CD14-positive monocyte (primary cell): ENCODE measurements around the gene MSLN. TPM values are rescaled to one million over a fixed set of nuclear protein-coding genes. Genes with fewer than 3 reads are reported as not detected.

Source experiments
- DNase-seq, 3 donors: peaks; one replicate each; pipeline ENCODE4 v3.0.0-alpha.2; 2011 to 2022
- H2AFZ ChIP-seq: 2 replicates; pipeline ENCODE4 v1.6.0; 2012; ENCODE audit warnings: mild to moderate bottlenecking, low read depth, low read length, inconsistent platforms; ENCODE audit not compliant: insufficient read depth, poor library complexity, severe bottlenecking
- H3K27ac ChIP-seq, 2 donors: 1 replicate in 1 of 2; 2 replicates in 1 of 2; pipeline ENCODE4 v1.5.1; 2012 to 2013; ENCODE audit warnings: low read length in 2 of 2, control low read depth in 1 of 2, inconsistent platforms in 1 of 2, low read depth in 1 of 2, mild to moderate bottlenecking in 1 of 2
- H3K27me3 ChIP-seq, 2 donors: one replicate each; pipeline versions ENCODE4 v1.6.0 to v1.6.1; 2011 to 2013; ENCODE audit warnings: low read length in 2 of 2; ENCODE audit not compliant: control insufficient read depth in 2 of 2, insufficient read depth in 2 of 2
- H3K36me3 ChIP-seq, 2 donors: replicated peaks in 1 of 2; 1 replicate in 1 of 2; 2 replicates in 1 of 2; pipeline versions ENCODE4 v1.5.1 to v1.6.1; 2012 to 2013; ENCODE audit warnings: low read length in 2 of 2, control low read depth in 1 of 2, inconsistent platforms in 1 of 2, mild to moderate bottlenecking in 1 of 2; ENCODE audit not compliant: insufficient read depth in 2 of 2, control insufficient read depth in 1 of 2
- H3K4me1 ChIP-seq, 2 donors: 1 replicate in 1 of 2; 2 replicates in 1 of 2; pipeline versions ENCODE4 v1.5.1 to v1.6.1; 2012 to 2013; ENCODE audit warnings: low read length in 2 of 2, control low read depth in 1 of 2, inconsistent platforms in 1 of 2, mild to moderate bottlenecking in 1 of 2, moderate library complexity in 1 of 2; ENCODE audit not compliant: insufficient read depth in 2 of 2, control insufficient read depth in 1 of 2
- H3K4me2 ChIP-seq: replicated peaks from 2 replicates; pipeline ENCODE3; 2012; ENCODE audit warnings: low read length, moderate library complexity, mild to moderate bottlenecking; ENCODE audit not compliant: poor library complexity, severe bottlenecking; ENCODE audit errors: extremely low read depth
- H3K4me3 ChIP-seq, 3 experiments: fragments of 200-600 bp in 1 of 3; sonication (generic) in 1 of 3; replicated peaks in 1 of 3; 1 replicate in 2 of 3; 2 replicates in 1 of 3; pipeline ENCODE4 v1.5.1; 2011 to 2013; ENCODE audit warnings: low read length in 3 of 3, mild to moderate bottlenecking in 3 of 3, control low read depth in 2 of 3, low read depth in 2 of 3, inconsistent platforms in 1 of 3, moderate library complexity in 1 of 3
- H3K79me2 ChIP-seq: 2 replicates; pipeline ENCODE4 v1.6.0; 2012; ENCODE audit warnings: mild to moderate bottlenecking, control low read depth, inconsistent platforms, low read length, moderate library complexity; ENCODE audit not compliant: insufficient read depth
- H3K9ac ChIP-seq: 2 replicates; pipeline ENCODE4 v1.6.0; 2017; ENCODE audit warnings: low read length, mild to moderate bottlenecking; ENCODE audit not compliant: insufficient read depth, poor library complexity, severe bottlenecking
- H3K9me3 ChIP-seq, 2 donors: replicated peaks in 1 of 2; 1 replicate in 1 of 2; 2 replicates in 1 of 2; pipeline versions ENCODE4 v1.5.1 to v1.6.1; 2012 to 2013; ENCODE audit warnings: low read length in 2 of 2, control low read depth in 1 of 2; ENCODE audit not compliant: control insufficient read depth in 1 of 2, insufficient read depth in 1 of 2
- H4K20me1 ChIP-seq: 2 replicates; pipeline ENCODE4 v1.6.0; 2012; ENCODE audit warnings: mild to moderate bottlenecking, low read length, control low read depth, moderate library complexity; ENCODE audit not compliant: insufficient read depth
- H3K27ac Mint-ChIP-seq, 7 donors: one replicate each; pipeline ENCODE4 v1.8.0; 2020; ENCODE audit warnings: mild to moderate bottlenecking in 7 of 7, mixed read lengths in 7 of 7, moderate library complexity in 6 of 7, inconsistent platforms in 2 of 7
- H3K27me3 Mint-ChIP-seq, 3 donors: one replicate each; pipeline ENCODE4 v1.8.0; 2021 to 2022; ENCODE audit warnings: low read depth in 3 of 3, mild to moderate bottlenecking in 3 of 3, mixed read lengths in 3 of 3, moderate library complexity in 3 of 3, inconsistent platforms in 1 of 3
- H3K36me3 Mint-ChIP-seq, 2 donors: one replicate each; pipeline ENCODE4 v1.8.0; 2020; ENCODE audit warnings: mixed read lengths in 2 of 2, inconsistent platforms in 1 of 2, mild to moderate bottlenecking in 1 of 2
- H3K4me1 Mint-ChIP-seq: one replicate; pipeline ENCODE4 v1.8.0; 2020; ENCODE audit warnings: mild to moderate bottlenecking, mixed read lengths
- H3K4me3 Mint-ChIP-seq, 2 donors: one replicate each; pipeline ENCODE4 v1.8.0; 2020; ENCODE audit warnings: mild to moderate bottlenecking in 2 of 2, mixed read lengths in 2 of 2, moderate library complexity in 1 of 2
- H3K9me3 Mint-ChIP-seq, 7 donors: one replicate each; pipeline ENCODE4 v1.8.0; 2020 to 2022; ENCODE audit warnings: mixed read lengths in 7 of 7, mild to moderate bottlenecking in 6 of 7, moderate library complexity in 6 of 7, inconsistent platforms in 2 of 7
- CTCF ChIP-seq: fragments of 200-600 bp; IDR thresholded peaks from one replicate; pipeline ENCODE4 v1.8.0; 2022; ENCODE audit warnings: antibody characterized with exemption, mild to moderate bottlenecking
- WGBS: methylation state at CpG from one replicate; pipeline ENCODE4 v1.1.5; 2013; ENCODE audit warnings: missing lambda C conversion rate; ENCODE audit not compliant: insufficient coverage; 5-methylcytosine and 5-hydroxymethylcytosine counted together
- intact Hi-C, 2 donors: fragments of 100-400 bp; cut with micrococcal nuclease; formaldehyde crosslinking; loops; one replicate each; pipeline versions ENCODE4 v1.15.0 to v1.15.1; 2023
- polyA plus RNA-seq, 3 donors: library from polyadenylated mRNA; depleted of rRNA in 1 of 3; unstranded in 2 of 3; stranded (reverse) in 1 of 3; fragments of 300-500 nt in 2 of 3; fragments of >200 nt in 1 of 3; fragmentation: Illumina TruSeq in 2 of 3; gene quantifications; 1 replicate in 2 of 3; 2 replicates in 1 of 3; pipeline ENCODE4 v1.2.3, GENCODE V29; 2012 to 2021

Gene MSLN
- polyA plus RNA-seq, 3 donors = 0.07 to 0.29 TPM; not detected in 1

GRCh38 chr16:778447-778846, 17.9 kb downstream of the MSLN start:
- Histone ChIP-seq H3K36me3 (no peaks in the 10 kb centered on the region), H3K4me2 (no peak overlapping the region), H3K27me3 (peaks cover 0 to 9% of the 10 kb centered on the region in 2 donors), H3K27ac (no peak overlapping the region), H4K20me1 (no peaks in the 10 kb centered on the region), H3K9ac (no peak overlapping the region), H3K9me3 (no peaks in the 10 kb centered on the region), H3K4me1 (no peaks in the 10 kb centered on the region), H2AFZ (no peak overlapping the region), H3K4me3 (no peak overlapping the region), H3K79me2 (no peaks in the 10 kb centered on the region)
- Mint-ChIP-seq H3K4me1 (no peaks in the 10 kb centered on the region), H3K27ac (no peak overlapping the region), H3K27me3 (peaks cover 0 to 22% (median 10%) of the 10 kb centered on the region in 3 donors), H3K4me3 (no peak overlapping the region), H3K9me3 (peaks cover 0 to 3% (median 0%) of the 10 kb centered on the region in 7 donors), H3K36me3 (no peaks in the 10 kb centered on the region)
- no peak for DNase-seq
- 88% methylated on average over 11 of the region's 11 CpGs for WGBS
- TF ChIP-seq CTCF = no peak
- intact Hi-C loops = no loop called here

- Mint-ChIP-seq H3K27ac (no peak overlapping the region), H3K36me3 (no peaks in the 10 kb centered on the region), H3K4me3 (no peak overlapping the region), H3K9me3 (peaks cover 0 to 3% (median 0%) of the 10 kb centered on the region in 7 donors), H3K4me1 (no peaks in the 10 kb centered on the region), H3K27me3 (peaks cover 0 to 22% (median 10%) of the 10 kb centered on the region in 3 donors)
- H3K9ac ChIP-seq = no peak overlapping the region
- no peaks in the 10 kb centered on the region for H3K9me3 ChIP-seq
- TF ChIP-seq CTCF = no peak
- H3K36me3 ChIP-seq = no peaks in the 10 kb centered on the region
- no peaks in the 10 kb centered on the region for H3K4me1 ChIP-seq
- no peak overlapping the region for H3K27ac ChIP-seq
- H4K20me1 ChIP-seq = no peaks in the 10 kb centered on the region
- H3K79me2 ChIP-seq = no peaks in the 10 kb centered on the region
- intact Hi-C loops = no loop called here
- H3K4me2 ChIP-seq = no peak overlapping the region
- WGBS = 93% methylated on average over 6 of the region's 6 CpGs
- no peak overlapping the region for H2AFZ ChIP-seq
- H3K27me3 ChIP-seq = peaks cover 0 to 9% of the 10 kb centered on the region in 2 donors
- DNase-seq = no peak
- no peak overlapping the region for H3K4me3 ChIP-seq
Measured at GRCh38 chr16:778909-779527, 18.5 kb downstream of the MSLN start.
